ENCODE results near the gene PRSS53. TPM values are rescaled to one million over a fixed set of nuclear protein-coding genes. Genes with fewer than 3 reads are reported as not detected.

PRSS53 gene
- total and polyA plus RNA-seq, 10 of the 15 experiments (the other 5 are each of a cell fraction or from before 2014, with no cell fraction given): 0.35 to 3.4 (median 0.88) TPM; not detected in 2

DNA sequence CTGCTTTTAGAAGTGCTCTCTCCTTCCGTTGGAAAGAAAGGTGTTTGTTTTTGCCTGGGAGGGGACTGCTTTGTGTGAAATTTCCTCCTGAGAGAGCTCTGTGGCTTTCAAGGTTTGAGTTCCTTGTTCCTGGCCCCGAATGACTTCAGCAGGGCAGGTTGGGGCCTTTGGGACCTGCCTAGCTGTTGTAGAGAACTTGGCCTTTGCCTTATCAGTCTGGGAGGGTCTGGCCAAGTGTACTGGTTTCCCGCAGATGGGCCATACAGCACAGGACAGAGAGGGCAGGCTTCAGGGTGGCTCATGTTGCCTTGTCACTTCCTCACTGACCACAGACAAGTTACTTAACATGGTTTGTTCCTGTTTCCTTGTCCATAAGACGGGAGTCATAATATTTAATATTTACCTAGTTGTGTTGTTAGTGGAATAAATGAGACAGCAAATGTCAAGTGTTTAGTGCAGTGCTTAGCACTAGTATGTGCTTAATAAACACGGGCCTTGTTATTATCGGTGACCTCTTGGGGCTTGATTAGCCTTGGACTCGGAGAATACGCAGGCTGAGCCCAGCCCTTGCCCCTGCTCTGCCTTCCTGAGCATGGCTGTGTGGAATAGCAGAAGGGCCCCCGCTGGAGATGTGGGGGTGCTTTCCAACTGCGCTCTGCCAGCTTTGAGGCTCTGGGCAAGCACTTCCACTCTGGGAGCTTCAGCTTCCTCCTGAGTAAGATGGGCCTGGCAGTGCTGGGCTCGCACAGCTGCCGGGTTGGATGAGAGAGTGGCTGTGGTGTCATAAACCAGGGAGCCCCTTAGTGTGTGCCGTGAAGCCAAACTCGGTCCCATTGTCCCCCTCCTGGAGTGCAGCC, 40.2 kb upstream of the PRSS53 start:
- TF ChIP-seq CHD4 (IDR thresholded peaks at IDR 0.05): no peak
- TF ChIP-seq, protein P1, sequence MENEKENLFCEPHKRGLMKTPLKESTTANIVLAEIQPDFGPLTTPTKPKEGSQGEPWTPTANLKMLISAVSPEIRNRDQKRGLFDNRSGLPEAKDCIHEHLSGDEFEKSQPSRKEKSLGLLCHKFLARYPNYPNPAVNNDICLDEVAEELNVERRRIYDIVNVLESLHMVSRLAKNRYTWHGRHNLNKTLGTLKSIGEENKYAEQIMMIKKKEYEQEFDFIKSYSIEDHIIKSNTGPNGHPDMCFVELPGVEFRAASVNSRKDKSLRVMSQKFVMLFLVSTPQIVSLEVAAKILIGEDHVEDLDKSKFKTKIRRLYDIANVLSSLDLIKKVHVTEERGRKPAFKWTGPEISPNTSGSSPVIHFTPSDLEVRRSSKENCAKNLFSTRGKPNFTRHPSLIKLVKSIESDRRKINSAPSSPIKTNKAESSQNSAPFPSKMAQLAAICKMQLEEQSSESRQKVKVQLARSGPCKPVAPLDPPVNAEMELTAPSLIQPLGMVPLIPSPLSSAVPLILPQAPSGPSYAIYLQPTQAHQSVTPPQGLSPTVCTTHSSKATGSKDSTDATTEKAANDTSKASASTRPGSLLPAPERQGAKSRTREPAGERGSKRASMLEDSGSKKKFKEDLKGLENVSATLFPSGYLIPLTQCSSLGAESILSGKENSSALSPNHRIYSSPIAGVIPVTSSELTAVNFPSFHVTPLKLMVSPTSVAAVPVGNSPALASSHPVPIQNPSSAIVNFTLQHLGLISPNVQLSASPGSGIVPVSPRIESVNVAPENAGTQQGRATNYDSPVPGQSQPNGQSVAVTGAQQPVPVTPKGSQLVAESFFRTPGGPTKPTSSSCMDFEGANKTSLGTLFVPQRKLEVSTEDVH (IDR thresholded peaks at IDR 0.05; ENCODE audit: low read depth, partially characterized antibody): no peak
- TF ChIP-seq PAX5 (IDR thresholded peaks at IDR 0.05; ENCODE audit: borderline replicate concordance, low read depth, low read length): no peak
- no peak for TF ChIP-seq ZZZ3 (IDR thresholded peaks at IDR 0.05; ENCODE audit: control insufficient read depth, insufficient read length, low read depth)
- in situ Hi-C loops (cut with MboI): no loop called here
- no peaks in the 10 kb centered on the region for H3K9me3 ChIP-seq (replicated peaks; ENCODE audit: control insufficient read depth, insufficient read depth, low read length)
- no peaks in the 10 kb centered on the region for H3K4me1 ChIP-seq (ENCODE audit: control insufficient read depth, insufficient read depth, low read length)
- intact Hi-C loops (cut with micrococcal nuclease; ENCODE audit: unreplicated experiment): no loop called here
- no peak overlapping the region for H3K4me2 ChIP-seq (ENCODE audit: control insufficient read depth, insufficient read depth)
- no peak overlapping the region for H3K4me3 ChIP-seq
- no peaks in the 10 kb centered on the region for H4K20me1 ChIP-seq (ENCODE audit: control insufficient read depth, insufficient read depth)
- no peak overlapping the region; the same call in 1 of the 2 replicates for H3K9ac ChIP-seq (ENCODE audit: control insufficient read depth, insufficient read depth, low read length)
- RAD21 ChIA-PET (ENCODE audit: unreplicated experiment): no interaction called here
- H3K79me2 ChIP-seq (ENCODE audit: control insufficient read depth, insufficient read depth, low read length): no peaks in the 10 kb centered on the region
- H3K27ac ChIP-seq (ENCODE audit: control insufficient read depth, insufficient read depth): no peak overlapping the region
- ATAC-seq (peak; percentile 42; the same call in 2 of the 3 replicates), DNase-seq (ENCODE audit: low read depth, low spot score) (no peak), FAIRE-seq (no peak)
- CTCF ChIA-PET: interaction anchor here (0.8 to 1.7 kb wide), 2 partner anchors 9 to 13 kb away, joined by 5 to 6 read pairs; no protein-coding TSS in a partner anchor
- WGBS (ENCODE audit: insufficient coverage, insufficient replicate concordance, low lambda C conversion rate, missing lambda C conversion rate): 67% methylated on average over 14 of the region's 14 CpGs
- no peaks in the 10 kb centered on the region; a peak in 2 of 4 replicates for H3K36me3 ChIP-seq (ENCODE audit: control insufficient read depth in 2 of 2, insufficient read depth in 2 of 2, low read length in 1 of 2)
- no TSS peak for BruUV-seq (replicated peaks)
- SMC1A ChIA-PET (ENCODE audit: uncharacterized antibody, unreplicated experiment): no interaction called here
- H2AFZ ChIP-seq (ENCODE audit: control insufficient read depth, low read depth, low read length): no peak overlapping the region
- POLR2A ChIA-PET: interaction anchor here (0.6 kb wide), 1 partner anchor 159 kb away, joined by 3 read pairs; no protein-coding TSS in a partner anchor
- H3K27me3 ChIP-seq (replicated peaks in 1 of 2; ENCODE audit: control insufficient read depth in 2 of 2, insufficient read depth in 2 of 2, low read length in 1 of 2): no peaks in the 10 kb centered on the region

All from GM12878 (cell line).